Left ventricle myocardium inferior (tissue), 1 donor: Measurements from ENCODE around the gene PDZD4. TPM values are rescaled to one million over a fixed set of nuclear protein-coding genes. Genes with fewer than 3 reads are reported as not detected.

ENCODE experiments used
- DNase-seq: peaks from one replicate; pipeline ENCODE4 v3.0.0-alpha.2; 2020
- H3K27ac ChIP-seq: fragments of 200-600 bp; replicated peaks from 2 replicates; pipeline ENCODE4 v1.8.0; 2021
- H3K27me3 ChIP-seq: fragments of 200-600 bp; 2 replicates; pipeline ENCODE4 v1.8.0; 2021; ENCODE audit warnings: low read depth
- H3K36me3 ChIP-seq: fragments of 200-600 bp; 2 replicates; pipeline ENCODE4 v1.8.0; 2021
- H3K4me1 ChIP-seq: fragments of 200-600 bp; 2 replicates; pipeline ENCODE4 v1.8.0; 2021
- H3K4me3 ChIP-seq: fragments of 200-600 bp; 2 replicates; pipeline ENCODE4 v1.8.0; 2021; ENCODE audit warnings: mild to moderate bottlenecking, moderate library complexity
- H3K9me3 ChIP-seq: fragments of 200-600 bp; replicated peaks from 2 replicates; pipeline ENCODE4 v1.8.0; 2021
- CTCF ChIP-seq: fragments of 200-600 bp; IDR thresholded peaks from 2 replicates; pipeline ENCODE4 v1.8.0; 2021; ENCODE audit warnings: antibody characterized with exemption, mild to moderate bottlenecking, borderline replicate concordance
- intact Hi-C: fragments of 100-400 bp; cut with micrococcal nuclease; formaldehyde crosslinking; loops from one replicate; pipeline ENCODE4 v1.11.0; 2022
- total RNA-seq: library from RNA; stranded (reverse); fragmentation: NEBNext Ultra II Directional; extraction: Animal tissue kit (Norgen Biotek cat#: 25700); gene quantifications from one replicate; pipeline ENCODE4 v1.2.1, GENCODE V29; 2021
- donor health status: DM: no; HTN: yes; CAD: no; lungs with severe emphysema.

Gene PDZD4
- total RNA-seq, 1 donor from 2014 or later = 4.5 TPM

- intact Hi-C loops = no loop called here
- no peaks in the 10 kb centered on the region for H3K9me3 ChIP-seq
- peaks cover 11% of the 10 kb centered on the region for H3K27me3 ChIP-seq
- DNase-seq = no peak
- H3K36me3 ChIP-seq = no peaks in the 10 kb centered on the region
- no peak overlapping the region for H3K4me3 ChIP-seq
- no peak for TF ChIP-seq CTCF
- H3K4me1 ChIP-seq = no peaks in the 10 kb centered on the region
- no peak overlapping the region for H3K27ac ChIP-seq
Measured at GRCh38 chrX:153862369-153863250, 32.3 kb upstream of the PDZD4 start.

GRCh38 chrX:153861733-153862310 is 31.5 kb upstream of the PDZD4 start:
- Histone ChIP-seq H3K36me3 (no peaks in the 10 kb centered on the region), H3K4me3 (no peak overlapping the region), H3K27ac (no peak overlapping the region), H3K9me3 (no peaks in the 10 kb centered on the region), H3K27me3 (peaks cover 11% of the 10 kb centered on the region), H3K4me1 (no peaks in the 10 kb centered on the region)
- intact Hi-C loops = no loop called here
- no peak for DNase-seq
- no peak for TF ChIP-seq CTCF

- peaks cover 18% of the 10 kb centered on the region for H3K27me3 ChIP-seq
- H3K36me3 ChIP-seq = no peaks in the 10 kb centered on the region
- intact Hi-C loops = no loop called here
- H3K9me3 ChIP-seq = no peaks in the 10 kb centered on the region
- H3K27ac ChIP-seq = no peak overlapping the region
- no peak for DNase-seq
- H3K4me1 ChIP-seq = no peaks in the 10 kb centered on the region
- H3K4me3 ChIP-seq = no peak overlapping the region
- TF ChIP-seq CTCF = no peak
Measured at GRCh38 chrX:153861151-153861550, 30.8 kb upstream of the PDZD4 start.

- no peaks in the 10 kb centered on the region for H3K36me3 ChIP-seq
- no peak overlapping the region for H3K4me3 ChIP-seq
- DNase-seq = no peak
- H3K9me3 ChIP-seq = no peaks in the 10 kb centered on the region
- no peaks in the 10 kb centered on the region for H3K4me1 ChIP-seq
- intact Hi-C loops = no loop called here
- no peak for TF ChIP-seq CTCF
- no peak overlapping the region for H3K27ac ChIP-seq
- H3K27me3 ChIP-seq = peaks cover 17% of the 10 kb centered on the region
Measured at GRCh38 chrX:153857348-153857903, 27.1 kb upstream of the PDZD4 start.

GRCh38 chrX:153854702-153855101 is 24.4 kb upstream of the PDZD4 start:
- Histone ChIP-seq H3K27me3 (peaks cover 13% of the 10 kb centered on the region), H3K36me3 (no peaks in the 10 kb centered on the region), H3K4me3 (no peak overlapping the region), H3K4me1 (no peaks in the 10 kb centered on the region), H3K27ac (no peak overlapping the region), H3K9me3 (no peaks in the 10 kb centered on the region)
- intact Hi-C loops = no loop called here
- no peak for TF ChIP-seq CTCF
- no peak for DNase-seq
